HG03139 (cell line): ENCODE results near the gene TLR2.

Source experiments
- ATAC-seq: cut with Tn5 transposase; IDR thresholded peaks from one replicate; pipeline ENCODE4 v1.9.1; 2021; ENCODE audit not compliant: unreplicated experiment

The TLR2 gene

DNA sequence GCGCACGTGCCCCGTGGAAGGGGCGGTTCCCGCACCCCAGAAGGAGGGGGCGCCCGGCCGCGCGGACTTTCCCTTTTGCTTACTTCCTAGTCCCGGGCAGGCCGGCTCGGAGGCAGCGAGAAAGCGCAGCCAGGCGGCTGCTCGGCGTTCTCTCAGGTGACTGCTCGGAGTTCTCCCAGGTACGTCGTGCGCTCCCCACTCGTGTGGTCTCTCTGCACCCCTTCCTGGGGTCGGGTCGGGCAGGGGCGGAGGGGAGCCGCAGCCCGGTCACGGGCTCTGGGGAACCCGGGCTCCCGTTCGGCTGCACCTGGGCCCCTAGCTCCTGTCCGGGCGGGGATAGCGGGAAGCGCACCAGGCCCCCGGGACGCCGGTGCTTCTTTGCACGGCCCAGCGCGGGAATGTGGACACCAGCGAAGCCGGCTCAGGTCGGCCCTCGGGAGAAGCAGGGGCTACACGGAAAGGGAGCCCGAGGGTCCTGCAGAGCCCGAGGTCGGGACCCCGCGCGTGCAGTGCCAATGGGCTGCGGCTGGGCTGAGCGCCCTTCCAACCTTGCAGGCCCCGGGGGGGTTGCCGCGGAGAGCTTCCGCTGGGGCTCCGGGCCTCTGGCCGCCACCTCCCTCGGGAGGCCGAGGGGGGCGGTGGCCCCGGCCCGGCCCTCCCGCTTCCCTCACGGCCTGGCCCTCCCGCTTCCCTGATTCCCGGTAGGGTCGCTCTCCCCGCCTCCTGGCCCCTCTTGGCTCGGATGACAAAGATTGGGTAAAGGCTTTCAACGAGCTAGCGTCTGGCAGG lies at the start of gene TLR2:
TSS of gene TLR2 (plus strand) at position 99 of the 789 bp plus-strand sequence. CDS start 18,628 bp downstream, outside the sequence.
- peak; percentile 85 for ATAC-seq

DNA sequence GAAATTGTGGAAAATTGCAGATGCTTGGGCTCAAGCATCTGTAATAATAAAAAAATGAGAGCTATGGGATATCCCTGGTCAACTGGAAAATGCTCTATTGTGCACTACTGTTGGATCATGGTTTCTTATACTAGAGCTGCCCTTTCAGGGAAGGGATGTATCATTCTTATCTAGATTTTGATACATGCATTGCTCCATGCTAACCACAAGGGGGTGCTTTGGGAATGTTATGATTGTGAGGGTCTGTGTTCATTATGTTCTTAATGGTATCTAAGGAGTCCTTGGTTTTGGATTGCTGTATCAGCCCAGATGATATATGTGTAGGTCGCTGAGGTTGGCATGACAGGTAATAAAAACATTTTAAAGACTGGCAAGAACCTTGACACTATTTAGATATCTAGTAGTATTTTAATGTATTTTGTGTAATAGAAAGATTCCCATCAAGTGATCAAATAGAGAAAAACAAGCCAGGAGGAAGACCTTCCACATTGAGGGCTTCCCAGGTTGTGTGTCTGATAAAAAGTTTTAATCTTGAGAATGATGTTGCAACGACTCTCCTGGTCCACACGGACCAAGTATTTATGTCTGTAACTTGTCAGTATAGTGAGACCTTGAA lies 49.2 kb upstream of the TLR2 start:
- no peak for ATAC-seq

DNA sequence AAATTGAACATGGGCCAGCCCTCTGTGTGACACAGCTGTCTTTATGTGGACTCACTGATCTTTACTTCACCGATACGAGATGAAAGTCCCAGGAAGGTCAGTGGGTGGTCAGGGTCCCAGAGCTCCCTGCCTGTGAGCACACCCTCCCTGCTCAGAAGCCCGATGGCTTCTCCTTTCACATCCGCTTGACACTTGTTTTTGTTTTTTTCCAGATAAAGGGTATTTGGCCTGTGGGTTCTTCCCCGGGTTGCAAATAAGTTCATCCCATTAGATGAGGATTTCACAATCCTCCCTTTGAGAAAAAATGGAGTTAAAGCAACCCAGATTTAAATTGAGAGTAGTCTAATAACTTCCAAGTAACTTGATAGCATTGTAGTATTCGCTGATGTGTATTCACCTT lies 48.2 kb upstream of the TLR2 start:
- no peak for ATAC-seq

DNA sequence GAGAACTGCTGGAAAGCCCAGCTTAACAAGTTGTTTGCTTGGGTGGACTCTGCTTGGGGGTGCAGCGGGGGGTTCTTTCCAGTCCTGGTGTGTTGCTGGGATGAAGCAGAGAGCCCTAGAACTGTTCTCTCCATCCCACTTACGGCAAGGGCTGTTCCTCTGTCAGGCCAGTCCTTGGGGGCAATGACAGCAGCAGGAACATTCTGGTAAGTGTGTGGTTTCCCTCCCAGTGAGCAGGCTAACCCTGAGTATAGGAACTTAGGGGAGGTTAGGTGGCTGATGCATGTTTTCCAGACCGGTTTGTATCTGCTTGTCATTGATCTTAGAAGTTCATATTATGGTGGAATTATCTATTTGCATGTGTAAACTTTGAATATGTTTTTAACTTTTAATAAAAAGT lies 46.9 kb upstream of the TLR2 start:
- ATAC-seq: no peak

DNA sequence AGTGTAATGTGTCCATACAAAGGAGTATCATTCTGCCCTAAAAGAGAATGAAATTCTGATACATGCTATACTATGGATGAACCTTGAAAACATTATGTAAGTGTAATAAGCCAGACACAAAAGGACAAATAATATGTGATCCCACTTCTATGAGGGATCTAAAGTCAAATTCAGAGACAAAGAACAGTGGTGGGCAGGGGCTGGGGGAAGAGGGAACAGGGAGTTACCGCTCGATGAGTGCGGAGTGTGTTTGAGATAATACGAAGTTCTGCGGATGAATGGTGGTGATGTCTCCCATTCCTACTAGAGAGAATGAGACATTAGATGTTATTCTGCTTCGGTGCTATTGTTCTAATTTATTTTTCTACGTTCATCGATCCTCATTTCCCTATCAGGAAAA lies 46.1 kb upstream of the TLR2 start:
- no peak for ATAC-seq

GRCh38 chr4:153638999-153639398 lies 45.1 kb upstream of the TLR2 start:
- ATAC-seq: no peak

GRCh38 chr4:153639833-153640802 lies 44.0 kb upstream of the TLR2 start:
- ATAC-seq: no peak

- no peak for ATAC-seq
Measured at GRCh38 chr4:153641532-153641931, 42.5 kb upstream of the TLR2 start.

GRCh38 chr4:153643406-153644383 lies 40.4 kb upstream of the TLR2 start:
- peak; percentile 91 for ATAC-seq

DNA sequence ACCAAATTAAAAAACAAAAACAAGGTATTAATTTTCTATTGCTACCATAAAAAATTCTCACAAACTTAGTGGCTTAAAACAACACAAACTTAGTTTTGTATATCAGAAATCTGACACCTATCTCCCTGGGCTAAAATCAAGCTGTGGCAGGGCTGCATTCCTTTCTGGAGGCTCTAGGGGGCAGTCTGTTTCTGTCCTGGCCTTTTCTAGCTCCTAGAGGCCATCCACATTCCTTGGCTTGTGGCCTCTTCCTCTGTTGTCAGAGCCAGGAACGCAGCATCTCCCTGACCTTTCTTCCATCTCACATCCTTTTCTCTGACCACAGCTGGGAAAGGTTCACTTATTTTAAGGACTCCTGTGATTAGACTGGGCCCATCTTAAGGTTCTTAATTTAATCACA lies 38.9 kb upstream of the TLR2 start:
- no peak for ATAC-seq

- ATAC-seq: no peak
Measured at GRCh38 chr4:153646261-153646660, 37.8 kb upstream of the TLR2 start.

DNA sequence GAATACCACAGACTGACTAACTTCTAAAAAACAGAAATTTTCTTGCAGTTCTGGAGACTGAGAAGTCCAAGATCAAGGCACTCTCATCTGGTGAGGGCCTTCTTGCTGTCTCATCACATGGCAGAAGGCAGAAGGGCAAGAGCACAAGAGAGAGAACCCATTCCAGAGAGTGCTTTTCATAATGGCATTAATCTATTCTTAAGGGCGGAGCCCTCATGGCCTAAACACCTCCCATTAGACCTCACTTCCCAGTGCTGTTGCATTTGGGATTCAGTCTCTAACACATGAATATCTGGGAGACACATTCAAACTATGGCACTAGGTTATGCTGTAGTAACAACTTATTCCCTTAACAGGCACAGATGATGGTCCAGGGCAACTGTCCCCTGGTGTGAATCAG lies 37.1 kb upstream of the TLR2 start:
- ATAC-seq: no peak

DNA sequence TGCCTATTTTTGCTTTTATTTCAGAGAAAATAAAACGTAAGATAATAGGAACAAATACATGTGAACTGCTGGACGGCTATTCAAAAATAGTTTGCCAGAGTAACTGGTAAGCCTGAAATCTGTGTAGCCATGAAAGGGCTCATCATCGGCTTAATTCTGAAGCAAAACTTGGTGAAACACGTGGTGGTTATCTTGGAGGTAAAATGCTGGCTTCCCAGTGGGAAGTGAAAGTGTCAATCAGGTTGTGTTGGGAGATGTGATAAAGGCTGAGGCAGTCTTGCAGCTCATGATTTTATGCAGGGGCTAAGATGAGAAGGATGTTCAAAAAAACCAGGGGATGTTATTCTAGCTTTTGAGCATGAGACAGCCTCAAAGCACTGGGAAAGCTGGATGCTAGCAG lies 36.1 kb upstream of the TLR2 start:
- no peak for ATAC-seq

GRCh38 chr4:153649572-153649991 lies 34.5 kb upstream of the TLR2 start:
- no peak for ATAC-seq

- no peak for ATAC-seq
Measured at GRCh38 chr4:153651116-153651515, 33.0 kb upstream of the TLR2 start.

DNA sequence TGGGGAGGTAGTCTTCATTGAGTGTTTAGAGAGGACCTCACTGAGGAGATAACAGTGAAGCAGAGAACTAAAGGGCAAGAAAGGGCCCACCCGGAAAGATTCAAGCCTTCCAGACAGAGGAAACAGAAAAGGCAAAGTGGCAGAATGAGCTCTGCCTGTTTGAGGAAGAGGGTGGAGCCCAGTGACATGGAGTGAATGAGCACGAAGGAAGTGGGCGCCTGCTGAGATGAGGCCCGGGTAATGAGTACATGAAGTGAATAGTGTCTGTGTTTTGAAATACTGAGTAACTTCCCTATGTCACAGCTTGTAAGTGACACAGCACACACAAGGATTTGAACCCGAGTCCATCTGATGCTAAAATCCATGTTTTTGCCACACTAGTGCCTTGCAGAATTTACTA lies 32.5 kb upstream of the TLR2 start:
- ATAC-seq: no peak

GRCh38 chr4:153652051-153652784 lies 31.9 kb upstream of the TLR2 start:
- ATAC-seq: no peak

GRCh38 chr4:153655002-153655541 lies 29.0 kb upstream of the TLR2 start:
- ATAC-seq: no peak

GRCh38 chr4:153655928-153656327 lies 28.2 kb upstream of the TLR2 start:
- no peak for ATAC-seq
